Osteocyte (in vitro differentiated cells): ENCODE data around the gene PLXNA4. TPM values are rescaled to one million over a fixed set of nuclear protein-coding genes. Genes with fewer than 3 reads are reported as not detected.

Source experiments
- DNase-seq: peaks from one replicate; pipeline ENCODE4 v3.0.0; 2021; ENCODE audit warnings: mixed read lengths; ENCODE audit not compliant: unreplicated experiment; ENCODE audit errors: extremely low spot score
- H3K27ac Mint-ChIP-seq: one replicate; pipeline ENCODE4 v1.8.0; 2021; ENCODE audit warnings: mild to moderate bottlenecking, mixed read lengths; ENCODE audit not compliant: unreplicated experiment
- H3K27me3 Mint-ChIP-seq: one replicate; pipeline ENCODE4 v1.8.0; 2021; ENCODE audit warnings: mixed read lengths; ENCODE audit not compliant: unreplicated experiment
- H3K36me3 Mint-ChIP-seq: one replicate; pipeline ENCODE4 v1.8.0; 2021; ENCODE audit warnings: mixed read lengths; ENCODE audit not compliant: unreplicated experiment
- H3K4me1 Mint-ChIP-seq: one replicate; pipeline ENCODE4 v1.8.0; 2021; ENCODE audit warnings: mixed read lengths; ENCODE audit not compliant: unreplicated experiment
- H3K4me3 Mint-ChIP-seq: one replicate; pipeline ENCODE4 v1.8.0; 2021; ENCODE audit warnings: mild to moderate bottlenecking, moderate library complexity, mixed read lengths; ENCODE audit not compliant: unreplicated experiment
- H3K9me3 Mint-ChIP-seq: one replicate; pipeline ENCODE4 v1.8.0; 2021; ENCODE audit warnings: mixed read lengths; ENCODE audit not compliant: unreplicated experiment
- CTCF ChIP-seq: fragments of 200-600 bp; sonication (generic); IDR thresholded peaks from 2 replicates; pipeline ENCODE4 v1.5.0; 2021; ENCODE audit warnings: antibody characterized with exemption, mild to moderate bottlenecking, moderate library complexity
- total RNA-seq: library from RNA; stranded (reverse); gene quantifications from 2 replicates; pipeline ENCODE4 v1.2.1, GENCODE V29; 2021

Gene PLXNA4
- total RNA-seq, 1 donor from 2014 or later, result 59.0 TPM

GRCh38 chr7:132185150-132185549 lies 391.1 kb downstream of the PLXNA4 start:
- H3K4me1 Mint-ChIP-seq, result no peaks in the 10 kb centered on the region
- TF ChIP-seq CTCF, result no peak
- H3K9me3 Mint-ChIP-seq, result peaks cover 7% of the 10 kb centered on the region
- H3K4me3 Mint-ChIP-seq, result no peak overlapping the region
- no peaks in the 10 kb centered on the region for H3K27me3 Mint-ChIP-seq
- no peak overlapping the region for H3K27ac Mint-ChIP-seq
- no peak for DNase-seq
- H3K36me3 Mint-ChIP-seq, result peaks cover 16% of the 10 kb centered on the region

- Mint-ChIP-seq H3K36me3 (peaks cover 19% of the 10 kb centered on the region), H3K27me3 (no peaks in the 10 kb centered on the region), H3K4me3 (no peak overlapping the region), H3K4me1 (no peaks in the 10 kb centered on the region), H3K27ac (no peak overlapping the region), H3K9me3 (peaks cover 7% of the 10 kb centered on the region)
- no peak for DNase-seq
- TF ChIP-seq CTCF, result no peak
Measured at GRCh38 chr7:132183781-132184380, 392.4 kb downstream of the PLXNA4 start.

- no peaks in the 10 kb centered on the region for H3K27me3 Mint-ChIP-seq
- no peak for DNase-seq
- no peak overlapping the region for H3K4me3 Mint-ChIP-seq
- no peak for TF ChIP-seq CTCF
- no peak overlapping the region for H3K27ac Mint-ChIP-seq
- H3K36me3 Mint-ChIP-seq, result peaks cover 19% of the 10 kb centered on the region
- no peaks in the 10 kb centered on the region for H3K4me1 Mint-ChIP-seq
- H3K9me3 Mint-ChIP-seq, result peaks cover 7% of the 10 kb centered on the region
Measured at GRCh38 chr7:132182992-132183391, 393.3 kb downstream of the PLXNA4 start.

GRCh38 chr7:132181946-132182685 lies 394.2 kb downstream of the PLXNA4 start:
- Mint-ChIP-seq H3K36me3 (peaks cover 15% of the 10 kb centered on the region), H3K4me1 (no peaks in the 10 kb centered on the region), H3K27me3 (no peaks in the 10 kb centered on the region), H3K9me3 (peaks cover 4% of the 10 kb centered on the region), H3K27ac (no peak overlapping the region), H3K4me3 (no peak overlapping the region)
- DNase-seq, result no peak
- no peak for TF ChIP-seq CTCF

- no peak for TF ChIP-seq CTCF
- no peak for DNase-seq
- Mint-ChIP-seq H3K27me3 (no peaks in the 10 kb centered on the region), H3K36me3 (peaks cover 9% of the 10 kb centered on the region), H3K27ac (no peak overlapping the region), H3K4me3 (no peak overlapping the region), H3K9me3 (no peaks in the 10 kb centered on the region), H3K4me1 (no peaks in the 10 kb centered on the region)
Measured at GRCh38 chr7:132181371-132181770, 394.9 kb downstream of the PLXNA4 start.
